Cardiac septum (tissue), 1 donor: ENCODE measurements around the gene ZNF512. TPM values are rescaled to one million over a fixed set of nuclear protein-coding genes. Genes with fewer than 3 reads are reported as not detected.

Experiments used
- DNase-seq: peaks from one replicate; pipeline ENCODE4 v3.0.0-alpha.2; 2020; ENCODE audit warnings: low spot score
- intact Hi-C: fragments of 100-400 bp; cut with DNase I; formaldehyde crosslinking; loops from one replicate; pipeline ENCODE4 v1.14.0; 2022
- total RNA-seq: library from RNA; stranded (reverse); fragmentation: NEBNext Ultra II Directional; extraction: Animal tissue kit (Norgen Biotek cat#: 25700); gene quantifications from one replicate; pipeline ENCODE4 v1.2.1, GENCODE V29; 2021
- donor health status: DM: no; HTN: no; CAD: no.

Gene ZNF512
- total RNA-seq, 1 donor from 2014 or later: 20.7 TPM

DNA sequence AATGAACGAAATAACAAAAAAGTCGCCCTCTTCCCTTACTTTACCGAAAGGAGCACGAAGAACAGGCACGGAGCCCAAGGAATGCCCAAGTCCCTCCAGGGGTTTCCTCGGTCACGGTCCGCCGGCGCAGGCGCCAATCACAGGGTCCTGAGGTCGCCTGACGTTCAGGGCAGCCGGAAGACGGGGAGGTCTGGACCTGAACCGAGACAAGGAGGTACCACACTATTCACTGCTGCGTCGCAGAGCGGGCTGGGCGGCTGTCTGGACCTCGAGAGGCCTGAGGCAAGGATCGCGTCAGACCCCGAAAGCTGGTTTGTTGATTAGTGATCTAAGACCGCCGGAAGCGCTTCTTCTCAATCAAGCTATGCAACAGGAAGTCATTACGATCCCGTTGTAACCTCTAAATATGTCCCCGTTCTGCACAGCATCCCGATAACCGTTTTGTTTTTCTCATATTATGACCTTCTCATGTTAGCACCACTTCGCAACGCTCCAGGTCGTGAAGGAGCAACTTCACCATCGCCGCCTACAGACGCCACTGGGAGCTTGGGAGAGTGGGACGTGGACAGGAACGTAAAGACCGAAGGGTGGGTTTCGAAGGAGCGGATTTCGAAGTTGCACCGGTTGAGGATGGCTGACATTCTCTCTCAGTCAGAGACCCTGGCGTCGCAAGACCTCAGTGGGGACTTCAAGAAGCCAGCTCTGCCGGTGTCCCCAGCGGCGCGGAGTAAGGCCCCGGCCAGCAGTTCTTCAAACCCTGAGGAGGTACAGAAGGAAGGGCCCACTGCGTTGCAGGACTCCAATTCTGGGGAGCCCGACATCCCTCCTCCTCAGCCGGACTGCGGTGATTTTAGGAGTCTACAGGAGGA lies 80.7 kb downstream of the ZNF512 start, which contains the start of the genes SLC4A1AP and SUPT7L:
Gene SLC4A1AP, plus strand, starts transcription at position 605 of the 869 bp plus-strand sequence. Its CDS starts 26 bp downstream, at position 631.
Gene SUPT7L, minus strand, starts transcription at position 330 of the 869 bp plus-strand sequence. CDS start 1,422 bp downstream, outside the sequence.
- DNase-seq: peak; percentile 88
- intact Hi-C loops: loop anchor here (5.0 to 10.0 kb wide), 2 partner anchors 36 to 259 kb away; partner anchors contain the start of genes CCDC121, GPN1 and PPM1G

DNA sequence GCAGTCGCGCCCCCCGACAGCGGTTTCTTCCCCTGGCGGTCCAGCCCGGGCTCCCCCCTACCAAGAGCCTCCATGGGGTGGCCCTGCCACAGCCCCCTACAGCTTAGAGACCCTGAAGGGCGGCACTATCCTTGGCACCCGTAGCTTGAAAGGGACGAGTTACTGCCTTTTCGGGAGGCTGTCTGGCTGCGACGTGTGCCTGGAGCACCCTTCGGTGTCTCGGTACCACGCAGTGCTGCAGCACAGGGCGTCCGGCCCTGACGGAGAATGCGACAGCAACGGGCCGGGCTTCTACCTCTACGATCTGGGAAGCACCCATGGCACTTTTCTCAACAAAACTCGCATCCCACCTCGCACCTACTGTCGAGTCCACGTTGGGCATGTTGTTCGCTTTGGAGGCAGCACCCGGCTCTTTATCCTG lies 81.3 kb downstream of the ZNF512 start:
- intact Hi-C loops: loop anchor here (5.0 to 10.0 kb wide), 2 partner anchors 37 to 259 kb away; partner anchors contain the start of genes CCDC121, GPN1 and PPM1G
- DNase-seq: no peak

DNA sequence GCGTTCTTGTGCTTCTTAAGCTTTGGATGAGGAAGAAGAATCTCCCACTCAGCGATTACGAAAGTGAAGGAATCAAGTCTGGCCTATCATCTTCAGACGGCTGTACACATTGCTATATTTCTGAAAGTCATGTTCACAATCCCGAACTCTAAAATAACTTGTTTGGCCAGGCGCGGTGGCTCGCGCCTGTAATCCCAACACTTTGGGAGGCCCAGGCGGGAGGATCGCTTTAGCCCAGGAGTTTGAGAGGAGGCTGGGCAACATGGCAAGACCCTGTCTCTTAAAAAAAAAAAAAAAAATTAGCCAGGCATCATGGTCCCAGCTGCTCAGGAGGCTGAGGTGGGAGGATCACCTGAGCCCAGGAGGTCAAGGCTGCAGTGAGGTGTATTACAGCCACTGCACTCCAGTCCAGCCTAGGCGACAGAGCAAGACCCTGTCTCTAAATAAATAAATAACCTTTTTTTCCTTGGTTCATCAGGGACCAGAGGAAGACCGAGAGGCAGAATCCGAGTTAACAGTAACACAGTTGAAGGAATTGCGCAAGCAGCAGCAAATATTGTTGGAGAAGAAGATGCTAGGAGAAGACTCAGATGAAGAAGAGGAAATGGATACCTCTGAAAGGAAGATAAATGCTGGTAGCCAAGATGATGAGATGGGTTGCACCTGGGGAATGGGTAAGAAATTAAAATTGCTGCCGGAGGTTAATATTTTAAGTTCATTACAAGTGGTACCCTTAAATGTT lies 82.0 kb downstream of the ZNF512 start:
- intact Hi-C loops: loop anchor here (5.0 to 10.0 kb wide), 2 partner anchors 37 to 260 kb away; partner anchors contain the start of genes CCDC121, GPN1 and PPM1G
- no peak for DNase-seq

DNA sequence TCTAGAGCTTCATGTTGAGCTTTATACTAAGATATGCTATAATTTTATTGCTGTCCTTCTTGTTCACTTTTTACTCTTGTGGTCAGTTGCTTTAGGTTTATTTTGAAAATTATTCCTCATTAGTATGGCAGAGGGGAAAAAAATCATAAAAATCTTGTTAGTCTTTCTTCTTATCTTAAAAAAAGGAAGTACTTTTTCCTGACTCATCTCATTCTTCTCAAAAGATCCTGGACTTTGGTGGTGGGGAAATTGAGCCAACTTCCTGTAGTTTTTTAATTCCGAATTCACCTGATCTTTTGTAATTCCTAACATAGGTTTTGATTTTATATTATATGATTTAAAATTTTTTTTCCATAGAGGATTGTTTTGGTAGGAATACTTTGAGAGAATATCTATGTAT lies 84.6 kb downstream of the ZNF512 start:
- DNase-seq: no peak
- intact Hi-C loops: loop anchor here (10.0 kb wide), 1 partner anchor 263 kb away; the partner anchor contains the start of gene PPM1G

DNA sequence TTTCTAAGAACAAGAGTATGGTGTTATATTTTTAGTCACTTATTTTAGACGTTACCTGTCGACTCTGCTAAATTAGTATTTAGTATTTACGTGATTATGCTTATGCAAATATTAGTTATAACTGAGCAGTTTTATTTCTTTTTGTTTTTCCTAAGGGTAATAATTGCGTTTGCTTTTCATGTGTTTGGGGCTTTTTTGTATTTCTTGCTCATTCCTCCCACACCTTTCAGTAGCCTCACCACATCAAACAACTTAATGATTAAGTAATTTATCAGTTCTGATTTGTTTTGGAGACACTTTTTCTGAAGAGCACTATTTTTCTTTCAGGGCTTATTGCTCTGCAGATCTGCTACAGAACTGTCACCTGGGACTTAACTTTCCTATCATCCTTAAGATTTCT lies 88.4 kb downstream of the ZNF512 start:
- intact Hi-C loops: no loop called here
- DNase-seq: no peak

Other genes with a start within 250 kb of the ZNF512 start
- gene GTF3C2, start 226.3 kb upstream of the ZNF512 start, total RNA-seq: 23.9 TPM
- gene EIF2B4, start 212.7 kb upstream of the ZNF512 start, total RNA-seq: 34.9 TPM
- gene SNX17, start 212.4 kb upstream of the ZNF512 start, total RNA-seq: 80.3 TPM
- 10.6 TPM for gene ZNF513, start 202.3 kb upstream of the ZNF512 start, total RNA-seq
- gene PPM1G, start 173.5 kb upstream of the ZNF512 start, total RNA-seq: 32.0 TPM
- 64.6 TPM for gene NRBP1, start 154.4 kb upstream of the ZNF512 start, total RNA-seq
- not detected for gene KRTCAP3, start 140.7 kb upstream of the ZNF512 start, total RNA-seq
- gene IFT172, start 93.3 kb upstream of the ZNF512 start, total RNA-seq: 18.7 TPM
- gene FNDC4, start 87.8 kb upstream of the ZNF512 start, total RNA-seq: 3.0 TPM
- not detected for gene GCKR, start 86.2 kb upstream of the ZNF512 start, total RNA-seq
- 3.5 TPM for gene CCDC121, start 46.0 kb downstream of the ZNF512 start, total RNA-seq
- gene GPN1, start 46.0 kb downstream of the ZNF512 start, total RNA-seq: 17.8 TPM
- 25.4 TPM for gene SUPT7L, start 80.6 kb downstream of the ZNF512 start, total RNA-seq
- 23.4 TPM for gene SLC4A1AP, start 80.8 kb downstream of the ZNF512 start, total RNA-seq
- 258 TPM for gene MRPL33, start 188.7 kb downstream of the ZNF512 start, total RNA-seq